ENCODE results near the gene IL36B.

IL36B gene

DNA sequence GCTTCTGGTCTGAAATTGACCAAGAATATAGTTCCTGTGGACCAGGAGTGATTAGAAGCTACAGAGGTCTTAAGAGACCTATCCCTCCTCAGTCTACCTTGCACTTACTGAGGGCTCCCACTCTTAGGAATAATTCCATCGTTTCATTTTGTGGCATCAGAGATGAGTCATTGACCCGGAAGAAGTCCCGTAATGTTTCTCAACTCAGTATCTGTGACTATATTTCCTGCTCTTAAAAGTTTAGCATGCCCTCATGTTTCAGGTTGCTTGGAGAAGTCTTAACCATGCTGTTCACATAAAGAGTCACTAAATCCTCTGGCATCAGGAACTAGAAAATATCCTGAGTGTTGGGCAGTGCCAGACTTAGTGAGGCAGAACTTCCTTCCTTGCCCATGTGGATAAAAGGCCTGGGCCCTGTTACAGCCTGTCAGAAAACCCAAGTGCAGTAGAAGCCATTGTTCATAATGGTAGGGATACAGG is 47.6 kb downstream of the IL36B start, which contains the start of gene IL36A:
IL36A (plus strand) TSS at position 430 of the 480 bp plus-strand sequence. CDS start 413 bp downstream, outside the sequence.
- DNase-seq = peak in 1 of 4 experiments; percentile 7

GRCh38 chr2:113002677-113003076 is 50.0 kb downstream of the IL36B start:
- DNase-seq = no peak

GRCh38 chr2:113000436-113000835 is 52.2 kb downstream of the IL36B start:
- no peak for DNase-seq

- DNase-seq = no peak
These were observed 55.5 kb downstream of the IL36B start for GRCh38 chr2:112997151-112997550.

DNA sequence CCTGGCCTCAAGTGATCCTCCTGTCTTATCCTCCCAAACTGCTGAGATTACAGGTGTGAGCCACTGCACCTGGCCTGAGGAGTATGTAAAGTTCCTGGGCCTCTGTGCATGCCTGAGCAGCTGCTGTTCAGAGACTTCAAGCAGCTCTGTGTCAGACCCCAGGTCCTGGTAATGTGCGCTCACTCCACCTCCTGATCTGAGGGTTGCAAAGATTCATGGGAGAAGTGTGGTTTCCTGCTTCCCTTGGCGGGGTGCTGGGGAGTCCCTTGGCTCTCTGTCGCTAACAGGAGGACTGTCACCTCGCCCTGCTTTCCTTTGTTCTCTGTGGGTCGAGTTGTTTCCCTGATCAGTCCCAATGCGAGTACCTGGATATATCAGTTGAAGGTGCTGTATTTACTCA is 56.0 kb downstream of the IL36B start:
- DNase-seq = no peak

DNA sequence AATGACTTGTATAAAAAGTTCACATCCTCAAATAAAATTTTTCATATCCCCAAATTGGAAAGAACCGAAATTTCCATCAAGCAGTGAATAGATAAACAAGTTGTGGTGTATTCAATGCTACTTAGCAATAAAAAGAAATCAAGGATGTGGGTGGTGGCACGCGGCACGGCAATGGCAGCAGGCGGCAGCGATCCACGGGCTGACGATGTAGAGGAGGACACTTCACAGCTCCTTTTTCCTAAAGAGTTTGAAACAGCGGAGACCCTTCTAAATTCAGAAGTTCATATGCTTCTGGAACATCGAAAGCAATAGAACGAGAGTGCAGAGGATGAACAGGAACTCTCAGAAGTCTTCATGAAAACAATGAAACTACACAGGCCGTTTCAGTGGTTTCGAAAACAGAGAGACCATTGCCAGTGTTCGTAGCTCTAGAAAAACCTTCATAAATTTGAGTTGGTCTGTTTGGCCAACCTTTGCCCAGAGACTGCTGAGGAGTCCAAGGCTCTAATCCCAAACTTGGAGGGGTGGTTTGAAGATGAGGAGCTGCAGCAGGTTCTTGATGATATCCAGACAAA is 57.2 kb downstream of the IL36B start:
- DNase-seq = no peak

- DNase-seq = no peak
These were observed 58.0 kb downstream of the IL36B start for GRCh38 chr2:112994648-112995047.

DNA sequence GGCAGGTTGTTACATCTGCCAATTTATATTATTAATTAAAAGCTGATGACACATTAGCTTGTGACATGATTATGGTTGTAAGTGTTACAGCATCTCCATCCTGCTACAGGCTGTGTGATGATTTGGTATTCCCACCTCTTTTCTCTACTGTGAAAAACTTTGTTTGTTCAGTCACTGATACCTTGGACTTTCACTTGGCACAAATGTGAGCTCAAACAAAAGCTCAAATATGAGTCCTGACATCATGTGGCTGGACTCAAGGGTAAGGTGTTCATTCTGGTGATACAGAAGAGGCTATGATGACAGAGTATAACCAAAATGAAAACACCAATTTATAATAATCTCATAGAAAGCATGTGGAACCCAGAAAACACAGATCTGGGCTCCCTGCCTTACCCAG is 58.8 kb downstream of the IL36B start:
- DNase-seq = no peak

GRCh38 chr2:112989611-112990010 is 63.1 kb downstream of the IL36B start:
- DNase-seq = no peak

DNA sequence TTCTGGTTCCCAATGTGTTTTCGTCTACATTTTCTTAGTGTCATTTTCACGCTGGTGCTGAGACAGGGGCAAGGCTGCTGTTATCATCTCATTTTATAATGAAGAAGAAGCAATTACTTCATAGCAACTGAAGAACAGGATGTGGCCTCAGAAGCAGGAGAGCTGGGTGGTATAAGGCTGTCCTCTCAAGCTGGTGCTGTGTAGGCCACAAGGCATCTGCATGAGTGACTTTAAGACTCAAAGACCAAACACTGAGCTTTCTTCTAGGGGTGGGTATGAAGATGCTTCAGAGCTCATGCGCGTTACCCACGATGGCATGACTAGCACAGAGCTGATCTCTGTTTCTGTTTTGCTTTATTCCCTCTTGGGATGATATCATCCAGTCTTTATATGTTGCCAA is 67.6 kb downstream of the IL36B start:
- no peak for DNase-seq

GRCh38 chr2:112980537-112980936 is 72.1 kb downstream of the IL36B start:
- no peak for DNase-seq

DNA sequence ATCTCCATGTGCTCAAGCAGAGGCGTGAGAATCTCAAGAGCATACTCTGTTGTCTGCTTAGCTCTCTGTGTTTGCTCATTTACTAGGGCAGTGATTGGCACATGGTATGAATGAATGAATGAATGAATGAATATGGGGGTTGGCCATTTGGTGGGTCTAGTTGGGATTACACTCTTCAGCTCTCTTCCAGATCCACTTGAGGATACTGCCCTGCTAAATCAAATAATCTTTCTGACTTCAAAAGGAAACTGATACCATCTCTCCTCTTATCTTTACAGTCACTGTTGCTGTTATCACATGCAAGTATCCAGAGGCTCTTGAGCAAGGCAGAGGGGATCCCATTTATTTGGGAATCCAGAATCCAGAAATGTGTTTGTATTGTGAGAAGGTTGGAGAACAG is 72.9 kb downstream of the IL36B start:
- DNase-seq = no peak

GRCh38 chr2:112977559-112978056 is 75.1 kb downstream of the IL36B start, which contains the start of gene IL36G:
IL36G (plus strand) TSS chr2:112978006; CDS start chr2:112978639, 633 bp downstream.
- DNase-seq = no peak

Data from suppressor macrophage (primary cell).